GM12892 (cell line): ENCODE results near the gene LTF.

ENCODE experiments used
- POLR2A ChIP-seq: IDR thresholded peaks from 2 replicates; pipeline ENCODE4 v1.6.1; 2011; ENCODE audit warnings: low read depth, low read length, control low read depth
- POLR2AphosphoS5 ChIP-seq: IDR thresholded peaks from 2 replicates; pipeline ENCODE4 v1.6.1; 2011; ENCODE audit warnings: low read depth, low read length, control low read depth

GRCh38 chr3:46467562-46467961 is 2.9 kb upstream of the LTF start:
- TF ChIP-seq POLR2AphosphoS5 (no peak), POLR2A (no peak)
